GM20431 (cell line): ENCODE data around the gene PDZK1.
"Not testable (repeated sequence)": the region's sequence is repeated elsewhere in the genome, so short reads cannot be mapped to it uniquely, and the experiment has no call there.

Source experiments
- in situ Hi-C: fragments of 300-500 bp; cut with MseI, MboI; formaldehyde crosslinking; loops from one replicate; pipeline ENCODE4 v1.15.0; 2020; ENCODE audit warnings: low sequenced_read_pairs; ENCODE audit not compliant: unreplicated experiment

PDZK1 gene

DNA sequence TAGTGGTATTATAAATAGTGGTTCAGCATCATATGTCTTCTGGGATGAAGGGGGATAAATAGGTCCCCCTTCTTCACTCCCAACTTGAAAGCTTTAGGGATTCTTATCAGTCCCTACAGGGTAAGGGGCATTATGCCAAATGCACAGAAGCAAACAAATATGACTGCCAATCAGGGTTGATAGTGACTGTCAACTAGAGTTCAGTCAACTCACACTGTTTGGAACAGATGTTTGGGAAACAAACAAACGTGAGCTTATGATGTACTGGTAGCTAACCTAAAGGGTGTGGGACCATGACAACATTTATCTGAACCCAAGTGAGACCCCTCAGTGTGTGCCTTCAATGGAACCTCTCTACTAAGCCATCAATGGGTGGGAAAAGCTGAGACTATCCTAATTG is 34.0 kb downstream of the PDZK1 start:
- in situ Hi-C loops = not testable (repeated sequence)

DNA sequence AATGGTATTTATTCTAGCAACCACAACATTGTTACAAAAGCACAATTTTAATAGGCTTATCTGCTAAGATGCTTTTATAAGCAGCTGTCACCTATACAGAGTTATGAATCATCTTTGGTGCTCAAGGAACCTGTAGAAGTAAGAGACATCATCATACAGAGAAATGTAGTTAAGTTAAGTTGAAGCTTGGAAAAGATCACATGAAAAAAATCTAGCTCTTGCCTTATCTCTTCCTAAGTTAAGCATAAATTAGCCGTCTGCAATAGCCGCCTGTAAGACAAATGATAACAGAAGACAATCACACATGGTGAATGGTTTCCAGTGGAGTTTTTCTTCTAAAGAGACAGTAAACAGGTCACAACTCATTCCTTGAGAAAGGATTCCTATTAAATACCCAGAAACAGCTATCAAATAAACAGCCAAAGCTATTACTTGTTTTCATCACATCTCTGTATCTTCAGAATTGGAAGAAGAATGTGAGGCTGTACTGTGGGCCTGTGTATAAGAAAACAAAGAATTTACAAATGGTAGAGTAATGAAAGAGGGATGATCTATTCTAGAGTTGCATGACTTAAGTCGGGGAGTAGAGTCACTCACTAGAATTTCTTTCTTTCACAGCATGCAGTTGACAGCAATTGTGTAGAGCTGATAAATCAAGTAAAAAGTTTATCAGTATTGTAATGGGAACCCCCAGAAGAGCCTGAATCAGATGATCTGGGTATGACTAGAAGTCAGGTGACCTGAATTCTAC is 36.0 kb downstream of the PDZK1 start:
- in situ Hi-C loops = not testable (repeated sequence)

DNA sequence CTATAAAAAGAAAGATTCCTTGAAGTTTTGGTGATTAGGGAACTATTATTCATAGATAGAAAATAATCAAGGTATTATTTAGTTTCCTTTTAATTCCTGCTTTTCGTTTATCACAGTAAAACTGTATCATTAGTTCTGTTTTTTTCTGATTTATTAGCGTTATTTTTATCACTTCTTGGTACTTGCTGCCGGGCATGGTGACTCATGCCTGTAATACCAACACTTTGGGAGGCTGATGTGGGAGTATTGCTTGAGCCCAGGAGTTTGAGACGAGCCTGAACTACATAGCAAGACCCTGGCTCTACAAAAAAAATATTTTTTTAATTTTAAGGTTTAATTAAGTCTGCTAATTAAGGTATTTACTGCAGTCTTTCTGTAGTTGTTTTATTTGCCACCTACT is 42.2 kb downstream of the PDZK1 start:
- in situ Hi-C loops = not testable (repeated sequence)

DNA sequence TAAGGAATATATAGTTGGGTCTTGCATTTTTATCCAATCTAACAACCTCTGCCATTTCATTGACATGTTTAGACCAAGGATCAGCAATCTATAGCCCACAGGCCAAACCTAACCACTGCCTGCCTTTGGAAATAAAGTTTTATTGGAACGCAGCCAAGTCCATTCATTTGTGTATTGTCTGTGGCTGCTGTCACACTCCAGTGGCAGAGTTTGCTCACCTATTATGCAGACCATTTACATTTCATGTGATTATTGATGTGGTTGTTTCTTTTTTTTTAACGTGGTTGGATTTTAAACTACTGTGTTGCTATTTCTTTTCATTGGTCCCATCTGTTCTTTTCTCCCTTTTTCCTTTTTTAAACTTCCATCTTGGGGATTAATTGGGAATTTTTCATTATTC is 44.7 kb downstream of the PDZK1 start:
- in situ Hi-C loops = not testable (repeated sequence)

DNA sequence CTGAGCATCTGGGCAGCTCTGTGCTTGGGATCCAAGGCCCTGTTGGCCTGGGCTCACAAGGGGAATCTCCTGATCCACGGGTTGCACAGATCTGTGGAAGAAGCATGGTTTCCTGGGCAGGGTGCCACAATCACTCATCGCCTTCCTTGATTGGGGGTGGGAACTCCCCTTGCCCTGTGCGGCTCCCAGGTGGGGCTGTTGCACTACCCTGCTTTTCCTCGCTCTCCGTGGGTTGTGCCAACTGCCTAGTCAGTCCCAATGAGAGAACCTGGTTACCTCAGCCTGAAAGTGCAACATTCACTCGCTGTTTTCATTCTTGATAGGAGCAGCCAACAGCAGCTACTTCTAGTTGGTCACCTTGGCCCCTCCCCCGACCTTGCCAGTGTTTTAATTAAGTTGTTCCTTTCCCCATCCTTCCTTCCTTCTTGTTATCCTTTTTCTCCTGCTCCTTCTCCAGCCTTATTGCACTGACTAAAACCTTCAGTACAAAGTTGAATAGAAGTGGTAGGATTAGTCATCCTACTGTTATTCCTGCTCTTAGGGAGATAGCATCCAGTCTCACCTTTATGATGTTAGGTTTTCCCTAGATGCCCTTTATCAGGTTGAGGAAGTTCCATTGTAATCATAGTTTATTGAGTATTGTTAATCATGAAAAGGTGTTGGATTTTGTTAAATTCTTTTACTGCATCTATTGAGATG is 50.8 kb downstream of the PDZK1 start:
- in situ Hi-C loops = not testable (repeated sequence)

DNA sequence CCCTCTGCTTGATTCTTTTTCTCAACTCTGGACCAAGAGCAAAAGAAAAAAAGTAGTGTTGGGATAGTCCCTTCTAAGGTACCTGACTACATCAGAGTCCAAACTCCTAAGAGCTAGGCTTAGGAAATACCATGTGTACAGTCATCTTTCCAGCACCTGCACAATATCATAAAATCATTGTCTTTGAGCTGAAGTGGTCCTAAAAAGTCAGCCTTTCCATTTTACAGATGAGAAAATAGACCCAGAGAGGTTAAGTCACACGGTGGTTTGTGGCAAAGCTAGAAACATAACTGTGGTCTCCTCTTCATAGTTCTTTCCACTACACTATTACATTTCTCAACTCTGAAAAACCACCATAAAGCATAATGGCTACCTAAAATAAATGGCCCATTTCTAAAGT is 63.2 kb downstream of the PDZK1 start:
- in situ Hi-C loops = not testable (repeated sequence)

DNA sequence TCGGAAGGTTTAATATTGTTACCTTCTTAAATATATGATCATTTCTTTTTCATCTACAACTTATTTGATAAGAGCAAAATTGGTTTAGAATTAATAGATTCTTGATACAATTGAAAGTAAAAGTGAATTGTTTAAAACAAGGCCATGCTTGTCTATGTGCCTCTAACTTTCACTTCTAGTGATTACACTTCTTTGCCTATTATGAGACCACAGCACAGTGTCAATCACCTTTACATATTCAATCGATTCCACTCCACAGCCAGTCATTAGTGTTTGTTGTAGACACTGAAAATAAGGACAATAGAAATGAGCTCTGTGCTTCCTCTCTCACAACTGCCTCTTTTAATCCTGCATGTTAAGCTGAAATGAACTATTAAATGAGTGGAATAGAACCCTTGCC is 65.3 kb downstream of the PDZK1 start:
- in situ Hi-C loops = not testable (repeated sequence)

DNA sequence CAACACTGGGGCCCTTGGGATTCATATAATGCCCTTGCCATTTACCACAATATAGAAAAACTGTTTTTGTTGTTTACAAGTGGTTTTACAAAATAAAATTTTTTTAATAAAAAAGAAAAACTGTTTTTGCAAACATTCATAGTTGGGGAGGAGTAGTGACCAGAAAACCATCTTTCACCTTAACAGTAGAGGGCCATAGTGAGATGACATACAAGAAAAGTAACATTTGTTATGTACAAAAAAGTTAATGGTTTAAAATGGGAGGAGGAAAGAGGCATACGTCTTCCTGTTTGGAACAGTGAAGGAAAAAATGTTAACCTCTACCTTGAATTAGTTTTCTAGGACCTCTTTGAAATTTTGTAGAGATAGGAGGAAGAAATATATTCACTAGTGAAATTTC is 70.9 kb downstream of the PDZK1 start:
- in situ Hi-C loops = not testable (repeated sequence)

DNA sequence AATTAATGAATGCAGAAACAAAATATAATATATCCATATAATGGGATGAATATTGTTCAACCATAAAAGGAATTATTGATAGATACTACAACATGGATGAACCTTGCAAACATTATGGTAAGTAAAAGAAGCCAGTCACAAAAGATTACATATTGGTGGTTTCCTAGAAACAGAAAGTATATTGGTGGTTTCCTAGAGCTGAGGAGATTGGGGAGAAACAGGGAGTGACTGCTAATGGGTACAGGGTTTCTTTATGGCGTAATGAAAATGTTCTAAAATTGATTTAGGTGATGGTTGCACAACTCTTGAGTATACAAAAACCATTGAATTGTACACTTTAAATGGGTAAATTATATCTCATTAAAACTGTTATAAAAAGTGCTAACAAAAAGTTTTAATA is 85.0 kb downstream of the PDZK1 start:
- in situ Hi-C loops = loop anchor here (25.0 kb wide), 1 partner anchor 90 kb away; the partner anchor contains the start of genes CD160 and PDZK1
